Frontal cortex (tissue), 4 donors: ENCODE measurements around the gene CPXM2. TPM values are rescaled to one million over a fixed set of nuclear protein-coding genes. Genes with fewer than 3 reads are reported as not detected.
"Not testable (repeated sequence)": the region's sequence is repeated elsewhere in the genome, so short reads cannot be mapped to it uniquely, and the experiment has no call there.

ENCODE experiments used
- DNase-seq, 2 donors: peaks; one replicate each; pipeline ENCODE4 v3.0.0; 2012; ENCODE audit warnings: low spot score in 2 of 2
- FAIRE-seq: peaks from 2 replicates; lab custom pipeline; 2012; peaks lifted over from hg19 to GRCh38; lab: Jason Lieb, UNC
- total RNA-seq: library from RNA; depleted of rRNA; stranded (reverse); fragments of >200 nt; gene quantifications from one replicate; pipeline ENCODE4 v1.2.3, GENCODE V29; 2014
- donor health status: control.
- donor health status: control.
- donor health status: control.

CPXM2 gene
- total RNA-seq, 1 donor from 2014 or later, result under 0.01 TPM

DNA sequence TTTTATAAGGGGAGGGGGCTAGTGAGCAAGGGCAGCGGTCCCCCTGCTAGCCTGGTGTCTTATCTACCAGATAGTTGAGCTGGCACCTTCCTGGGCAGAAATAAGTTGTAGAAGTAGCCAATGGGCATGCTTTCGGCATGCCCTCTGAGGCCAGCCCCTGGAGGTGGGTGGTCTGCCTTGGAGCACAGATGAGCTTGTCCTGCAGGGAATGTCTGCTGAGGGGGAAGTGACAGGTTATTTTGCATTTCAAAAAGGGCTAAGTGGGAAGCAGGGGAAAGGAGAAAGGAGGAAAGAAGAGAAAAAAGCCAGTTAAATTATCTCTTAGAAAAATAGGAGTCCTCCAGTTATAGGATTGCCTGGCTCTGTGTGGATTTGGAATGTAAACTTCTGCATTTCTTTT is 136.5 kb downstream of the CPXM2 start:
- DNase-seq (no peak), FAIRE-seq (no peak)

- FAIRE-seq, result no peak
- DNase-seq, result no peak
Observed at GRCh38 chr10:123754123-123754522, 137.5 kb downstream of the CPXM2 start.

- DNase-seq (no peak), FAIRE-seq (no peak)
Observed at GRCh38 chr10:123751342-123752134, 140.1 kb downstream of the CPXM2 start.

DNA sequence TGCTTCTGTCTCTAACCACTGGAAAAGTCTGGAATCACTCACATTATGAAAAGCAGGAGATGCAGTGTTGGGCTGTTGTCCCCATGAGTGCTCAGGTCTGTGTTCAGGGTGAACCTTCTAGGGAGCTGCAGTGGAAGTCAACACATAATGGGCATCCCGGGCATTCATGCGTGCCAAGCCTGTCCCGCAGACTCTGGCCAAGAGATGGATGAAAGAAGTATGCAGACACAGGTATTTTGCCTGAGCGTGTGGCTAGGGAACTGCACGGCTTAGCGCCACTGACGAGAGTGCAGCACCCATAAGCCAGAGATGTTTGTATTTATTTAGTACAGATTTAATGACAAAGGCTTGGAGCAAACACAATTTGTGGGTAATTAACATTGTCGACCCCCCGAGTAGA is 140.7 kb downstream of the CPXM2 start:
- FAIRE-seq, result no peak
- no peak for DNase-seq

GRCh38 chr10:123748711-123749110 is 142.9 kb downstream of the CPXM2 start:
- no peak for FAIRE-seq

GRCh38 chr10:123747426-123747825 is 144.2 kb downstream of the CPXM2 start:
- FAIRE-seq (no peak), DNase-seq (no peak)

More at GRCh38 chr10:123748711-123749110, 142.9 kb downstream of the CPXM2 start:
- no peak for DNase-seq

DNA sequence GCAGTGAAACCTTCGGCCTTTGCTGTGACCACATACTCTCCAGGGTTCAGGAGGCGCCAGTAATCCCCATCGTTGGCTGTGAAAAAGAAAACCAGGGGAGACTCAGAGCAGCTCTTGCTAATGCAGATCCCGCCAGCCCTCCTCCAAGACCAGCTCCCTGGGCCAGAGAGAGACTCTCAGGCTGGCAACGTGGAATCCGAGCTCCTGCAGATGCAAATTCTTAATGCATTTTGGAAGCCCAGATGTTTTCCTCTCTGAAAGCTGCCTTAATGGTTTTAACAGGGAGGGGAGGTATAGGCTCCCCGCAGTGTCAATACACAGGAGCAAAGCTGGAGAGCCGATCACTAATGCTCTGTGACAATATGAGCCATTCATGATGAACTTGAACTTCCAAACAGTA is 144.7 kb downstream of the CPXM2 start:
- DNase-seq (no peak), FAIRE-seq (no peak)

DNA sequence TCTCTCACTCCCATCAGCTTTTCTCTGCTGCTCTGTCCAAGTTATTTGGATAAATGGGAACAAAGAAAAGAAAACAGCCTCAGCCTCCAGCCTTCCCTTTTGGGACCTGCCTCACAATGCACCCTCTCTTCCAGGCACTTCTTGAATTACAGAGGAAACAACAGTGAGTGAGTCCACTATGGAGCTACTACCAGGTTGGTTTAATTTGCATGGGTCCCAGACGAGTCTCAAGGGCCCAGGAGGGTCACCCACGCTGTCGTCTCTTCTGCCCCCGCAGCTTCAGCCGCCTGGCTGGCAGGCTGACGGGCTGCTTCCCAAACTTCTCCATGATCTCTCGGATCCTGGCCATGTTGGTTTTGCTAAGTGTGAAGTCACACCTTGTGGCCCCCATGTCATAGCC is 145.1 kb downstream of the CPXM2 start:
- no peak for FAIRE-seq
- no peak for DNase-seq

DNA sequence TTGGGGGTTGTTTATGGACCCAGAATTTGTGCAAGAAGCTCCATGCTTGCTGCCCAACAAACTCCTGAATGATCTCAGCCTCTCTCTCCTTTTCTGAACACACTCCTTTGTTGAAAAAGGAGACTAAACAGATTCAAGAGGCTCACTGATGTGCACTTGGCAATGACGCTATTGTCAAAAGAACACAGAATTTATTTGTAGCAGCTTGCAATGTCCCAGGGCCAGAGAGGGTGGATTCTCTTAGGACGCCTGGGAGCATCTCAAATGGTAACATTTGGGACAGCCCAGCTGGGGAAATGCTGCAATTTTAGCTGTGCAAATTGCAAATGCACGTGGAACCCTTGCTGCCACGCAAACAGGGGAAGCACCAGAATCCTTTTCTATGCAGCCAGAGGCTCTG is 145.5 kb downstream of the CPXM2 start:
- no peak for DNase-seq
- no peak for FAIRE-seq

GRCh38 chr10:123744224-123744536 is 147.4 kb downstream of the CPXM2 start:
- DNase-seq (no peak), FAIRE-seq (no peak)

DNA sequence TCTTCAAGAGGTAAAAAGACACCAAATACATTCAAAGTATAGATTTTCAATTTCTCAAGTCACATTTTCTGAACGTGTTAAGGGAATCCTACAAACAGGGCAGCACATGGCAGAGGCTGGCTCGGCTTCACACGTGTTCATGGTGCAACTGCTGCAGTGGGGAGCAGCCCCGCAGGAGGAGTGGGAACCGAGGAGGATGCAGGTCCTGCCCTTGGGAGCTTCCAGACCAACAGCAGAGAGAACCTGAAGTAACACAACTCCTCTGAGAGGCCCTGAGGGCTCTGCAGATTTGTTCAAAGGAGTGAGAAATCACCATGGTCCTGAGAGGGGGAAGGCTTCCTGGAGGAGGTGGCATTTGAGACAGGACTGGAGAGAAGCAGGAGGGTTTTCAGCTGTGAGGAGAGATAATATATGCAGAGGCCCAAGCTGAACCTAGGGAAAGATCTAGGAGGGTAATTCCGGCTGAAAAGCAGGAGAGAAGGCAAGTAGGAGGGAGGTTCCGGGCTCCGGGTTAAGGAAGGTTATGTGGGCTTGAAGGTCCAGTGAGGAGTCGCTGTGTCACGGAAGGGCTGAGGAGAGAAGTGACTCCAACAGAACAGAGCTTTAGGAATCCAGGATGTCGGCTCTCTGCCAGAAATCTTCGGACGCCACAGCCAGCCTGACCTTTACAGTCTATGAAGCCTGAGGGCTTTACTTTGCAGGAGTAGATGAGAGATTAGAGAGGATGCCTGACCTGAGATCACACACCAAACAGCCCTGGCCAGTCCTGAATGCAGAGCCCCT is 148.0 kb downstream of the CPXM2 start:
- DNase-seq, result no peak
- no peak for FAIRE-seq

GRCh38 chr10:123742751-123743440 is 148.7 kb downstream of the CPXM2 start:
- DNase-seq, result no peak
- no peak for FAIRE-seq

- FAIRE-seq, result no peak
- DNase-seq, result no peak
Observed at GRCh38 chr10:123741711-123742110, 149.9 kb downstream of the CPXM2 start.

DNA sequence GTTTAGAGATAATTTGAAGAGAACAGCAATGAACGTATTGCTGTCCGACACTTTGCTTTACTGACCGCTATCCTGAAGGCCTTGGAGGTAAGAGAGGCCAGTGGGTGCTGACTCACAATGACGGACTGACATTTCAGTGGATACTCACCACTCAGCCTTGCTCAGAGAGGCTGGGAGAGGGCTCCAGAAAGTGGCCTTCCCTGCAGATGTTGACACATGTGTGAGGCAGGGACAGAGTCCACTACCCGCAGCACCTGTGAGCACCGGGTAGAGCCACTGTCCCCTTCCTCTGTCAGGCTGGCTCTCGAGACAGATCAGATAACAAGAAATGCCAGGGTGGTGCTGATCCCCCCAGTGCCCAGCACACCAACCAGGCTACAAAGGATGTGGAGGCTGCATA is 150.5 kb downstream of the CPXM2 start:
- DNase-seq, result no peak

GRCh38 chr10:123736917-123737316 is 154.7 kb downstream of the CPXM2 start:
- FAIRE-seq, DNase-seq: not testable (repeated sequence)

More for the DNA sequence above, 150.5 kb downstream of the CPXM2 start:
- no peak for FAIRE-seq

- DNase-seq (no peak), FAIRE-seq (no peak)
Observed at GRCh38 chr10:123729523-123729922, 162.1 kb downstream of the CPXM2 start.

- DNase-seq (no peak), FAIRE-seq (no peak)
Observed at GRCh38 chr10:123726836-123727235, 164.8 kb downstream of the CPXM2 start.

DNA sequence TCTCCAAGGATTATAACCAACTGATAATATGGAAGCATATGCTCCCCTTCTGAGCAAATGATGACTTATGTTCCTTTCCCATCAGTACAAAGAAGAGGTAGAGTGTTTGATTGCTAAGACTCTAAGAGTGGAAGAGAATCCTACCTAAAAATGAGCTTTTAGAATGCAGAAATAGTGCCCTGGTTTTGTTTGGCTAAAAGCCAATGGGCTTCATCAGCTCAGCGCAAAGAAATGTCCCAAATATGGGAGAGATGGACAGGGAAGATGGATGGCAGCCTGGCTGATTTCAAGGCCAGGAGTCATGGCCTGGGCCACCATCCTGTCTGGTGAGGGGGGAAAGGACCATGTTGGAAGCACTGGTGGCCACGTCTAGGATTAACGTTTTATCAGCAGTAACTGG is 165.2 kb downstream of the CPXM2 start:
- DNase-seq (no peak), FAIRE-seq (no peak)

GRCh38 chr10:123724747-123725146 is 166.9 kb downstream of the CPXM2 start:
- DNase-seq (no peak), FAIRE-seq (no peak)

- no peak for DNase-seq
- no peak for FAIRE-seq
Observed at GRCh38 chr10:123722351-123722750, 169.3 kb downstream of the CPXM2 start.
